Esophagus squamous epithelium (tissue), 5 donors: ENCODE data around the gene DOCK1. TPM values are rescaled to one million over a fixed set of nuclear protein-coding genes. Genes with fewer than 3 reads are reported as not detected.

Source experiments
- DNase-seq: peaks from one replicate; lab custom pipeline; 2025; lab: John Stamatoyannopoulos, UW
- H3K27ac ChIP-seq, 4 donors: fragments of 200-600 bp; sonication (generic); one replicate each; pipeline ENCODE4 v1.5.1; 2016 to 2019; ENCODE audit warnings: mild to moderate bottlenecking in 1 of 4
- H3K27me3 ChIP-seq, 4 donors: fragments of 200-600 bp; sonication (generic); 1 replicate in 3 of 4; 2 replicates in 1 of 4; pipeline versions ENCODE4 v1.5.1 to v1.6.0; 2017 to 2021; ENCODE audit warnings: antibody characterized with exemption in 1 of 4
- H3K36me3 ChIP-seq, 3 donors: fragments of 200-600 bp; sonication (generic); one replicate each; pipeline ENCODE4 v1.5.1; 2016 to 2019
- H3K4me1 ChIP-seq, 3 donors: fragments of 200-600 bp; sonication (generic); one replicate each; pipeline ENCODE4 v1.5.1; 2017 to 2019
- H3K4me3 ChIP-seq, 4 donors: fragments of 200-600 bp; sonication (generic); 1 replicate in 3 of 4; 2 replicates in 1 of 4; pipeline ENCODE4 v1.5.1; 2016 to 2019; ENCODE audit warnings: mild to moderate bottlenecking in 2 of 4, moderate library complexity in 1 of 4
- H3K9me3 ChIP-seq, 3 donors: fragments of 200-600 bp; sonication (generic); one replicate each; pipeline ENCODE4 v1.5.1; 2016 to 2019
- CTCF ChIP-seq, 6 experiments: fragments of 450-650 bp in 4 of 6; fragments of 200-600 bp in 2 of 6; sonication (generic) in 2 of 6; IDR thresholded peaks; one replicate each; pipeline ENCODE4 v1.5.1; 2016 to 2019; ENCODE audit warnings: antibody characterized with exemption in 6 of 6, mild to moderate bottlenecking in 4 of 6, moderate library complexity in 4 of 6
- POLR2A ChIP-seq, 4 donors: fragments of 450-650 bp; IDR thresholded peaks; one replicate each; pipeline ENCODE4 v1.6.1; 2017; ENCODE audit warnings: antibody characterized with exemption in 4 of 4, mild to moderate bottlenecking in 4 of 4, moderate library complexity in 3 of 4
- WGBS, 2 donors: methylation state at CpG; one replicate each; pipeline ENCODE4 v1.1.5; 2018; 5-methylcytosine and 5-hydroxymethylcytosine counted together
- intact Hi-C: fragments of 100-400 bp; cut with DNase I; formaldehyde crosslinking; loops from one replicate; pipeline ENCODE4 v1.15.0; 2022
- total RNA-seq, 4 donors: library from RNA; depleted of rRNA; stranded (reverse); fragments of >200 nt; gene quantifications; one replicate each; pipeline ENCODE4 v1.1.0, GENCODE V29; 2016
- donor health status: DM: yes; HTN: yes; CAD: no.

DOCK1 gene
- total RNA-seq, 4 donors from 2014 or later: 31.8 to 83.4 (median 49.8) TPM

GRCh38 chr10:127391875-127392274 lies 486.6 kb downstream of the DOCK1 start:
- no peak for DNase-seq
- Histone ChIP-seq H3K36me3 (peaks cover 0 to 25% (median 6%) of the 10 kb centered on the region in 3 donors), H3K27ac (peak overlapping the region in 3 of 4 donors; percentile 3 to 58 (median 49)), H3K4me1 (peaks cover 0 to 3% (median 0%) of the 10 kb centered on the region in 3 donors), H3K4me3 (no peak overlapping the region), H3K9me3 (no peaks in the 10 kb centered on the region), H3K27me3 (no peaks in the 10 kb centered on the region)
- 72 to 84% methylated on average over 10 to 11 of the region's 12 CpGs for WGBS, 2 donors
- no peak for TF ChIP-seq CTCF (IDR thresholded peaks at IDR 0.05)
- no peak for TF ChIP-seq POLR2A (IDR thresholded peaks at IDR 0.05)
- intact Hi-C loops: no loop called here

GRCh38 chr10:127392351-127393235 lies 487.4 kb downstream of the DOCK1 start:
- no peak for TF ChIP-seq POLR2A (IDR thresholded peaks at IDR 0.05)
- TF ChIP-seq CTCF (IDR thresholded peaks at IDR 0.05): no peak
- Histone ChIP-seq H3K9me3 (no peaks in the 10 kb centered on the region), H3K27ac (peak overlapping the region in 3 of 4 donors; percentile 3 to 58 (median 49)), H3K4me1 (peaks cover 0 to 3% (median 0%) of the 10 kb centered on the region in 3 donors), H3K36me3 (peaks cover 0 to 20% (median 6%) of the 10 kb centered on the region in 3 donors), H3K4me3 (no peak overlapping the region), H3K27me3 (no peaks in the 10 kb centered on the region)
- WGBS, 2 donors: 61 to 80% methylated on average over 19 of the region's 23 CpGs
- intact Hi-C loops: no loop called here
- DNase-seq: no peak

- no peaks in the 10 kb centered on the region for H3K9me3 ChIP-seq
- 75 to 85% methylated on average over 7 to 11 of the region's 12 CpGs for WGBS, 2 donors
- peaks cover 0 to 20% (median 0%) of the 10 kb centered on the region in 3 donors for H3K36me3 ChIP-seq
- peaks cover 0 to 14% (median 0%) of the 10 kb centered on the region in 3 donors for H3K4me1 ChIP-seq
- no peak for TF ChIP-seq POLR2A (IDR thresholded peaks at IDR 0.05)
- no peak for TF ChIP-seq CTCF (IDR thresholded peaks at IDR 0.05)
- no peak overlapping the region for H3K27ac ChIP-seq
- DNase-seq: no peak
- no peaks in the 10 kb centered on the region for H3K27me3 ChIP-seq
- intact Hi-C loops: no loop called here
- H3K4me3 ChIP-seq: no peak overlapping the region
These were observed 493.1 kb downstream of the DOCK1 start for GRCh38 chr10:127398140-127398970.

- H3K4me1 ChIP-seq: peaks cover 0 to 16% (median 0%) of the 10 kb centered on the region in 3 donors
- DNase-seq: no peak
- no peak overlapping the region for H3K4me3 ChIP-seq
- H3K36me3 ChIP-seq: peaks cover 0 to 20% (median 0%) of the 10 kb centered on the region in 3 donors
- H3K27me3 ChIP-seq: no peaks in the 10 kb centered on the region
- no peak for TF ChIP-seq CTCF (IDR thresholded peaks at IDR 0.05)
- no peak for TF ChIP-seq POLR2A (IDR thresholded peaks at IDR 0.05)
- intact Hi-C loops: no loop called here
- H3K9me3 ChIP-seq: no peaks in the 10 kb centered on the region
- WGBS, 2 donors: 79 to 91% methylated on average over 10 of the region's 10 CpGs
- no peak overlapping the region for H3K27ac ChIP-seq
These were observed 493.7 kb downstream of the DOCK1 start for GRCh38 chr10:127398971-127399365.
